Measurements from ENCODE around the gene AADAC. TPM values are rescaled to one million over a fixed set of nuclear protein-coding genes. Genes with fewer than 3 reads are reported as not detected.

AADAC gene
- total RNA-seq, 2 donors from 2014 or later = not detected

DNA sequence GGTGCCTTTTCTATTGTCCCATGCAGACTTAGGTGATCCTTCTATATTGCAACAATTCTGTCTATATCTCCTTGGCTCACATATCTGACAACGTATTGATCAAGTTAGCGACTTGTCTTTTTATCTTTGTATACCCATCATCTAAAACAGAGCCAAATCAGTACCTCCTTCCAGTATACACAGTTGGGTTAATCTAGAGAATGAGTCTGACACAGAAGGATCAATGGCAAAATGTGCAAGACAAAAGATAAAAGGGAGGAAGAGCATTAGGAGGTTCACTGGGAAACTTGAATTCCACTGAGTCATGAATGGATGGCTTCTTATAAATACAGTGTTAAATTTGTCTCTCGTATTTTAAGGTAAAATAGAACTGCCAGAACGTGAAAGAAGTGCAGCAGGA is 6.0 kb downstream of the AADAC start:
- no peaks in the 10 kb centered on the region for H3K4me1 ChIP-seq (ENCODE audit: control insufficient read depth in 1 of 2, low read depth in 2 of 2)
- TF ChIP-seq, protein P1, sequence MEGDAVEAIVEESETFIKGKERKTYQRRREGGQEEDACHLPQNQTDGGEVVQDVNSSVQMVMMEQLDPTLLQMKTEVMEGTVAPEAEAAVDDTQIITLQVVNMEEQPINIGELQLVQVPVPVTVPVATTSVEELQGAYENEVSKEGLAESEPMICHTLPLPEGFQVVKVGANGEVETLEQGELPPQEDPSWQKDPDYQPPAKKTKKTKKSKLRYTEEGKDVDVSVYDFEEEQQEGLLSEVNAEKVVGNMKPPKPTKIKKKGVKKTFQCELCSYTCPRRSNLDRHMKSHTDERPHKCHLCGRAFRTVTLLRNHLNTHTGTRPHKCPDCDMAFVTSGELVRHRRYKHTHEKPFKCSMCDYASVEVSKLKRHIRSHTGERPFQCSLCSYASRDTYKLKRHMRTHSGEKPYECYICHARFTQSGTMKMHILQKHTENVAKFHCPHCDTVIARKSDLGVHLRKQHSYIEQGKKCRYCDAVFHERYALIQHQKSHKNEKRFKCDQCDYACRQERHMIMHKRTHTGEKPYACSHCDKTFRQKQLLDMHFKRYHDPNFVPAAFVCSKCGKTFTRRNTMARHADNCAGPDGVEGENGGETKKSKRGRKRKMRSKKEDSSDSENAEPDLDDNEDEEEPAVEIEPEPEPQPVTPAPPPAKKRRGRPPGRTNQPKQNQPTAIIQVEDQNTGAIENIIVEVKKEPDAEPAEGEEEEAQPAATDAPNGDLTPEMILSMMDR (IDR thresholded peaks at IDR 0.05) = no peak
- no peak overlapping the region for H3K4me3 ChIP-seq
- no peaks in the 10 kb centered on the region for H3K9me3 ChIP-seq
- no peak overlapping the region for H3K27ac ChIP-seq
- H3K27me3 ChIP-seq (replicated peaks; ENCODE audit: insufficient read depth) = no peaks in the 10 kb centered on the region
- H3K36me3 ChIP-seq = no peaks in the 10 kb centered on the region
- DNase-seq (ENCODE audit: low spot score) (no peak), ATAC-seq (ENCODE audit: insufficient number of reproducible peaks, low FRiP score, low read depth) (no peak)

DNA sequence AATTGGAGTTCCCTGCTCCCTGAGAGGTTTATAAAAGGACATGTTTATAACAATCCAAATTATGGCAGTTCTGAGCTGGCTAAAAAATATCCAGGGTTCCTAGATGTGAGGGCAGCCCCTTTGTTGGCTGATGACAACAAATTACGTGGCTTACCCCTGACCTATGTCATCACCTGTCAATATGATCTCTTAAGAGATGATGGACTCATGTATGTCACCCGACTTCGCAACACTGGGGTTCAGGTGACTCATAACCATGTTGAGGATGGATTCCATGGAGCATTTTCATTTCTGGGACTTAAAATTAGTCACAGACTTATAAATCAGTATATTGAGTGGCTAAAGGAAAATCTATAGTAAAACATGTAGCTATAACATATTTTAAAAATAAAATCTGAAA is 13.9 kb downstream of the AADAC start:
- H3K4me3 ChIP-seq = no peak overlapping the region
- TF ChIP-seq, protein P1 (IDR thresholded peaks at IDR 0.05) = no peak
- ATAC-seq (ENCODE audit: insufficient number of reproducible peaks, low FRiP score, low read depth) (no peak), DNase-seq (ENCODE audit: low spot score) (no peak)
- no peaks in the 10 kb centered on the region for H3K4me1 ChIP-seq (ENCODE audit: control insufficient read depth in 1 of 2, low read depth in 2 of 2)
- H3K27me3 ChIP-seq (replicated peaks; ENCODE audit: insufficient read depth) = no peaks in the 10 kb centered on the region
- H3K36me3 ChIP-seq = no peaks in the 10 kb centered on the region
- H3K27ac ChIP-seq = no peak overlapping the region
- H3K9me3 ChIP-seq = no peaks in the 10 kb centered on the region

DNA sequence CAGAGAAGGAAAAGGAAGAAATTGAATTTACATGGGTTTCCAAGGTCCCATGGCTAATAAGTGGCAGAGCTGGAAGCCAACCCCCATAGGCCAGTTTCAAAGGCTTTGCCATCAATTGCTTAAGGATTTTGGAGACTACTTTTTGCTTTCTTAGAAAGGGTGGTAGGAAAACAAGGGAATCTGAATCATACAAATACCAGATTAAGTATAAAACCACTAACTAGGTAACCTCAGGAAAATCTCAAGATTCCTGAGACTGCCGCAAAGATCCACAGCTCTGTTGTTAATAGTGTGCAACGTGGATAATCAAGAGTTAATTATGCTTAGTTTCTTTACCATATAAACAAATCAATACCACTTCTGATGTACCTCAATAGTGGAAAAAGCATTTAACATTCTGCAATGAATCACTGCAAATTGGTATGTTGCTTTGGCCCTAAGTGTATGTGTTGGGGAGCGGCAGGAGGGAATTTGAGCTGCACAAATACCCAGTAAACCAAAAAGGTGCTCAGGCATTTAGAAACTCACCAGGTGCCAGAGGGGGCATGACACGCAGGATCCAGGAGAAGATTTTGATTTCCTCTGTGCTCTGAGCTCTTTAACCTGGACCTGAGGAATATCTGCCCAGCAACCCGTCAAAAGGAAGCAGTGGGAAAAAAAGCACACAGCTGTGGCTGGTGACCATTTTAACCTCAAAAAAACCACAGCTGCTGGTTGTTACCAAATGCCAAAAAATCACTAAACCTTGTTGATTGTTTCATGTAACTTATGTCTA is 22.0 kb downstream of the AADAC start:
- DNase-seq (ENCODE audit: low spot score) (no peak), ATAC-seq (ENCODE audit: insufficient number of reproducible peaks, low FRiP score, low read depth) (no peak)
- H3K27me3 ChIP-seq (replicated peaks; ENCODE audit: insufficient read depth) = no peaks in the 10 kb centered on the region
- peaks cover 9 to 10% of the 10 kb centered on the region in 2 donors for H3K4me1 ChIP-seq (ENCODE audit: control insufficient read depth in 1 of 2, low read depth in 2 of 2)
- TF ChIP-seq, protein P1 (IDR thresholded peaks at IDR 0.05) = no peak
- H3K4me3 ChIP-seq = no peak overlapping the region
- no peaks in the 10 kb centered on the region for H3K9me3 ChIP-seq
- H3K36me3 ChIP-seq = no peaks in the 10 kb centered on the region
- no peak overlapping the region for H3K27ac ChIP-seq

DNA sequence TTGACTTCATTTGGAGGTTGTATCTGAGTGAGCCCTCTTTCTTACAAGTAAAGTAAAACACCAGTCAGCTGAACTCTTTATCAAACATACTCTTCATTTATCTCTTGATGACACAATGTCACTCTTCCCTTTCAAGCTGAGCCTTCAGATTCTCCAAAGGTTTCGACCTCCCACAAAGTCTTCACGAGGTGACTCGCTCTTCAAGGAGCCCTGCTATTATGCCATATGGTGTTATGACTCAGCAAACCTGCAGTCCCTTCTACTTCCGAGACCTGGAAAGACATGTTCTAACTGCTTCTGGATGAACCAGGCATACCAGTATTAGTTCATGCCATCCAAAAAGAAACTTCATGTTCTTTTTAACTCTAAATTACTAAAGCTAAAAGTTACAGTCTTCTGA is 23.1 kb downstream of the AADAC start:
- Histone ChIP-seq H3K27me3 (replicated peaks; ENCODE audit: insufficient read depth) (no peaks in the 10 kb centered on the region), H3K4me1 (ENCODE audit: control insufficient read depth in 1 of 2, low read depth in 2 of 2) (peaks cover 9 to 10% of the 10 kb centered on the region in 2 donors), H3K27ac (no peak overlapping the region), H3K4me3 (peak overlapping the region; percentile 28), H3K9me3 (no peaks in the 10 kb centered on the region), H3K36me3 (no peaks in the 10 kb centered on the region)
- ATAC-seq (ENCODE audit: insufficient number of reproducible peaks, low FRiP score, low read depth) = no peak
- TF ChIP-seq, protein P1 (IDR thresholded peaks at IDR 0.05) = no peak
- DNase-seq (ENCODE audit: low spot score) = no peak

DNA sequence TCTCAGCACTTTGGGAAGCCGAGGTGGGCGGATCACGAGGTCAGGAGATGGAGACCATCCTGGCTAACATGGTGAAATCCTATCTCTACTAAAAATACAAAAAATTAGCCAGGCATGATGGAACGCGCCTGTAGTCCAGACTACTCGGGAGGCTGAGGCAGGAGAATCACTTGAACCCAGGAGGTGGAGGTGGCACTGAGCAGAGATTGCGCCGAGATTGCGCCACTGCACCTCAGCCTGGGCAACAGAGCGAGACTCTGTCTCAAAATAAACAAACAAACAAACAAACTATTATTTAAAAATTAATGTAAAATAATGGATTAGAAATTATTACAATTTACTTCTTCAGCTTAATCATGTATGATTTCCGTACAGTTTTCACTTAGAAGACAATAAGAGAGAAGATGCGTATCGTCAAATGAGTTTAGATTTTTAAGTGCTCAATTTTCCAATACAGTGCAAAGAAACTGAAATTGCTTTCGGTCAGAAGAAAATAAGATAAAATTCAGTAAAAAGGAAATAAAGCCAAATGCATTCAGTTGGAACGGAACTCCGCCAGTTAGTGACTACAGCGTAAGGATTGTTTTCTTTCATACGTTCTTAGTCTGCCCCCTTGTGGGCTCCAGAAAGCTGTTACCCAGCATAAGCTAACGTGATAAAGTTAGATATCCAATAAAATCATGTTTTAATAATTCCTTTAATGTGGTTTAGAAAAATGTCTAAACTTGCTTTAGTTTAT is 24.8 kb downstream of the AADAC start:
- TF ChIP-seq, protein P1 (IDR thresholded peaks at IDR 0.05) = peak; percentile 77
- DNase-seq (ENCODE audit: low spot score) = no peak

More for the DNA sequence above, 24.8 kb downstream of the AADAC start:
- H3K27me3 ChIP-seq (replicated peaks; ENCODE audit: insufficient read depth) = no peaks in the 10 kb centered on the region
- no peak overlapping the region for H3K27ac ChIP-seq
- no peaks in the 10 kb centered on the region for H3K36me3 ChIP-seq
- peak overlapping the region; percentile 51 for H3K4me3 ChIP-seq
- no peaks in the 10 kb centered on the region for H3K9me3 ChIP-seq
- H3K4me1 ChIP-seq (ENCODE audit: control insufficient read depth in 1 of 2, low read depth in 2 of 2) = peaks cover 9 to 10% of the 10 kb centered on the region in 2 donors
- ATAC-seq (ENCODE audit: insufficient number of reproducible peaks, low FRiP score, low read depth) = peak; percentile 77

Measured in thoracic aorta (tissue), 2 donors.